Uterus (tissue), 4 donors: Measurements from ENCODE around the gene CUBN. TPM values are rescaled to one million over a fixed set of nuclear protein-coding genes. Genes with fewer than 3 reads are reported as not detected.

Experiments used
- DNase-seq, 2 donors: peaks; one replicate each; pipeline ENCODE4 v3.0.0-alpha.2; 2019 to 2020
- H3K27ac ChIP-seq, 2 donors: fragments of 200-600 bp; sonication (generic); 1 replicate in 1 of 2; 2 replicates in 1 of 2; pipeline ENCODE4 v1.5.1; 2016 to 2018
- H3K27me3 ChIP-seq, 2 donors: fragments of 200-600 bp; sonication (generic); one replicate each; pipeline ENCODE4 v1.5.1; 2018 to 2019; ENCODE audit warnings: control low read depth in 1 of 2
- H3K36me3 ChIP-seq, 2 donors: fragments of 200-600 bp; sonication (generic); one replicate each; pipeline ENCODE4 v1.5.1; 2019; ENCODE audit warnings: control low read depth in 1 of 2
- H3K4me1 ChIP-seq, 2 donors: fragments of 200-600 bp; sonication (generic); one replicate each; pipeline ENCODE4 v1.5.1; 2018 to 2019; ENCODE audit warnings: control low read depth in 1 of 2
- H3K4me3 ChIP-seq, 2 donors: fragments of 200-600 bp; sonication (generic); 1 replicate in 1 of 2; 2 replicates in 1 of 2; pipeline ENCODE4 v1.5.1; 2018 to 2019; ENCODE audit warnings: mild to moderate bottlenecking in 1 of 2
- H3K9me3 ChIP-seq, 2 donors: fragments of 200-600 bp; sonication (generic); one replicate each; pipeline ENCODE4 v1.5.1; 2019; ENCODE audit warnings: control low read depth in 1 of 2
- POLR2A ChIP-seq, 2 donors: fragments of 450-650 bp; IDR thresholded peaks; one replicate each; pipeline ENCODE4 v1.6.1; 2016; ENCODE audit warnings: antibody characterized with exemption in 2 of 2, mild to moderate bottlenecking in 1 of 2, moderate library complexity in 1 of 2
- intact Hi-C: fragments of 100-400 bp; cut with DNase I; formaldehyde crosslinking; loops from one replicate; pipeline ENCODE4 v1.15.1; 2023; ENCODE audit warnings: low total_unique reads
- total RNA-seq, 4 donors: library from RNA; depleted of rRNA in 3 of 4; stranded (reverse); fragments of >200 nt in 3 of 4; gene quantifications; one replicate each; pipeline versions ENCODE4 v1.1.0 to v1.2.4, GENCODE V29; 2014 to 2023
- TF ChIP-seq, protein P1 (sequence below), 4 experiments: fragments of 200-600 bp in 2 of 4; fragments of 450-650 bp in 2 of 4; sonication (generic) in 2 of 4; IDR thresholded peaks; one replicate each; pipeline ENCODE4 v1.5.1; 2016 to 2019; ENCODE audit warnings: antibody characterized with exemption in 4 of 4, mild to moderate bottlenecking in 2 of 4, moderate library complexity in 1 of 4
- donor health status: DM: yes; HTN: yes; CAD: no.

CUBN gene
- total RNA-seq, 4 donors from 2014 or later = 3.5 to 9.5 (median 5.1) TPM

DNA sequence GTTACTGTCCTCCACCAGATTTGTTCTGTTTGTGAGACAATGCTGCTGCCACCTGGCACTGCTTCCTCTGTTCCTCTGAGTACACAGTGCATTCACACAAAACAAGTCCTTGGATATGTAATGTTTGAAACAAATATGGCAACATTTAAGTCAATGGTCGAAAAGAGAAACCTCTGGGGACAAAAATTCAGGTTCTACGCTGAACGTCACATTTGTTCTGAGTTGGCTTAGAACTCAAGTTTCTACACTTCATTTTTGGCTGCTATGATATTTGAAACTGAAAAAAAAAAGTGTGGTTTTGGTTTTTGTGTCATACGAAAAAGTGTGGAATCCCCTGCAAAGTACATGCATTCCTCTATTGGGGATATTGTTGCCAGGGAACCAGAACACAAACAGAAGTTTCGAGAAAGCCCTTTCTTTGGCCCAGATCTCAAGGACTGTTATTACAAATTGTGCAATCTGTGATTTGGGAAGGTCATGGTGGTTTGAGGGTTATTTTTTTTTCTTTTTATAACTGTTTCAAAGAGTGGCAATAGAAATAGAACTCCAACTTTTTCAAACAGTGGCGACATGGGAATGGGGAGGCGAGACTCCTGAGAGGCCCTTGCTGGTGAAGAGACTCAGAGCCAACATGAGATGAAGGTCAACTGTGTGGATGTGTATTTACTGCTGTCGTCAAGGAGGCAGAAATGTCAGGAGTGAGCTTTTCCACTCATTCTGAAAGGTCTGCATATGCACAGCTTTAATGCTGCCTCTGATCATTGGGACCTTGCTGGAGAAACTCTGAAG, 127.5 kb downstream of the CUBN start:
- no peaks in the 10 kb centered on the region for H3K4me1 ChIP-seq
- intact Hi-C loops = no loop called here
- H3K27ac ChIP-seq = peak overlapping the region; percentile 75 to 77

DNA sequence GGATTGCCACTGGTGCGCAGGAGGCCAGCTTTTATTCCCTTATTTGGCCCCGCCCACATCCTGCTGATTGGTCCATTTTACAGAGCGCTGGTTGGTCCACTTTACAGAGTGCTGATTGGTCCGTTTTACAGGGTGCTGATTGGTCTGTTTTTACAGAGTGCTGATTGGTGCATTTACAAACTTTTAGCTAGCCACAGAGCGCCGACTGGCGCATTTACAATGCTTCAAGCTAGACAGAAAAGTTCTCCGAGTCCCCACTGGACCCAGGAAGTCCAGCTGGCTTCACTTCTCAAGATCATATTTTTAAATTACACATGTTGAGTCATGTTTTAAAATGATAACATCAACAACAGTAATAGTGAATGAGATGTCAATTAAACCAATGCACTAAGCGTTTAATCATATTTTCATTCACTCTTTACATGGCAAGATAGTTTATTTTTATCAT, 128.3 kb downstream of the CUBN start:
- H3K4me3 ChIP-seq = no peak overlapping the region
- H3K4me1 ChIP-seq = no peaks in the 10 kb centered on the region
- peak in 1 of 2 donors; percentile 52 for DNase-seq

More for the DNA sequence above, 127.5 kb downstream of the CUBN start:
- Histone ChIP-seq H3K9me3 (no peaks in the 10 kb centered on the region), H3K36me3 (no peaks in the 10 kb centered on the region), H3K4me3 (no peak overlapping the region), H3K27me3 (no peaks in the 10 kb centered on the region)
- peak; percentile 56 to 68 for DNase-seq
- TF ChIP-seq POLR2A (IDR thresholded peaks at IDR 0.05) = no peak
- TF ChIP-seq, protein P1, sequence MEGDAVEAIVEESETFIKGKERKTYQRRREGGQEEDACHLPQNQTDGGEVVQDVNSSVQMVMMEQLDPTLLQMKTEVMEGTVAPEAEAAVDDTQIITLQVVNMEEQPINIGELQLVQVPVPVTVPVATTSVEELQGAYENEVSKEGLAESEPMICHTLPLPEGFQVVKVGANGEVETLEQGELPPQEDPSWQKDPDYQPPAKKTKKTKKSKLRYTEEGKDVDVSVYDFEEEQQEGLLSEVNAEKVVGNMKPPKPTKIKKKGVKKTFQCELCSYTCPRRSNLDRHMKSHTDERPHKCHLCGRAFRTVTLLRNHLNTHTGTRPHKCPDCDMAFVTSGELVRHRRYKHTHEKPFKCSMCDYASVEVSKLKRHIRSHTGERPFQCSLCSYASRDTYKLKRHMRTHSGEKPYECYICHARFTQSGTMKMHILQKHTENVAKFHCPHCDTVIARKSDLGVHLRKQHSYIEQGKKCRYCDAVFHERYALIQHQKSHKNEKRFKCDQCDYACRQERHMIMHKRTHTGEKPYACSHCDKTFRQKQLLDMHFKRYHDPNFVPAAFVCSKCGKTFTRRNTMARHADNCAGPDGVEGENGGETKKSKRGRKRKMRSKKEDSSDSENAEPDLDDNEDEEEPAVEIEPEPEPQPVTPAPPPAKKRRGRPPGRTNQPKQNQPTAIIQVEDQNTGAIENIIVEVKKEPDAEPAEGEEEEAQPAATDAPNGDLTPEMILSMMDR (IDR thresholded peaks at IDR 0.05) = no peak

DNA sequence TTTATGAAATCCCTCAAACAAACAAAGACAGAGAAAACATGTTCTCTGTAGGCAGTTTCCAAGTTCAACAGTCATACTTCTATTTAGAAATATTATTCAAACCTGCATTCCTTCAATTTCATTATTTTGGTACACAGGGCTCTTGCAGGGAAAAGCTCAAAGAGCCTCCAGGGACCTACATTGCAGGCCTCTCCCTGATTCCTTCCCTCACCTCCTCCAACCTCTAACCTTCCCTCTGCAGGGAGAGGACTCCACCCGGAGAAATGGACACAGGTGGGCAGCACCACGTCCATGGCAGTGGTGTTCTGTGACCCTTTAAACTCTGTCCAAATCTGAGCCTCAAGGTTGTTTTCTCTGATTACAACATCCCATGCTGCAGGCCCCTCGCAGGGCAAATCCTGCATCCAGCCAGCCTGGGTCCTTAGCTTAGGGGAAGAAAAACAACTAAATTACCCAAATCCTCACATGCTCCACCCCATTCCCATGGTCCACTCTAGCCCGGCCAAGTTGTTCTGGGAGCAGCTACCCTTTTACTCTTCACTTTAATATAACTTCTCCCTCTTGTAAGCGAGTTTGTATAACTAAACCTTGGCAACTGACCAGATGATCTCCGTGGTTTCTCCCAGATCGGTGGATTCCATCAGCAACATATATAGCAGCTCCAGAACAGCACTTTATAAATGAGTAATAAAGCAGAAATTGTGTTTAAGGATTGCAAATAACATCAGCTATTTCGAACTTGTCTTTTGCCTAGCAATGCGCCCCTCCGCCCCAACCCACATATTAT, 129.8 kb downstream of the CUBN start:
- Histone ChIP-seq H3K36me3 (no peaks in the 10 kb centered on the region), H3K9me3 (no peaks in the 10 kb centered on the region), H3K27ac (peak overlapping the region; percentile 60 to 75), H3K4me1 (no peaks in the 10 kb centered on the region), H3K4me3 (no peak overlapping the region), H3K27me3 (no peaks in the 10 kb centered on the region)
- intact Hi-C loops = no loop called here
- DNase-seq = peak in 1 of 2 donors; percentile 35
- TF ChIP-seq POLR2A (IDR thresholded peaks at IDR 0.05) = no peak
- TF ChIP-seq, protein P1 (IDR thresholded peaks at IDR 0.05) = no peak

More for the DNA sequence above, 128.3 kb downstream of the CUBN start:
- peak overlapping the region; percentile 75 to 77 for H3K27ac ChIP-seq
- intact Hi-C loops = no loop called here
- no peaks in the 10 kb centered on the region for H3K27me3 ChIP-seq
- no peaks in the 10 kb centered on the region for H3K36me3 ChIP-seq
- TF ChIP-seq POLR2A (IDR thresholded peaks at IDR 0.05) = no peak
- TF ChIP-seq, protein P1 (IDR thresholded peaks at IDR 0.05) = no peak
- H3K9me3 ChIP-seq = no peaks in the 10 kb centered on the region

DNA sequence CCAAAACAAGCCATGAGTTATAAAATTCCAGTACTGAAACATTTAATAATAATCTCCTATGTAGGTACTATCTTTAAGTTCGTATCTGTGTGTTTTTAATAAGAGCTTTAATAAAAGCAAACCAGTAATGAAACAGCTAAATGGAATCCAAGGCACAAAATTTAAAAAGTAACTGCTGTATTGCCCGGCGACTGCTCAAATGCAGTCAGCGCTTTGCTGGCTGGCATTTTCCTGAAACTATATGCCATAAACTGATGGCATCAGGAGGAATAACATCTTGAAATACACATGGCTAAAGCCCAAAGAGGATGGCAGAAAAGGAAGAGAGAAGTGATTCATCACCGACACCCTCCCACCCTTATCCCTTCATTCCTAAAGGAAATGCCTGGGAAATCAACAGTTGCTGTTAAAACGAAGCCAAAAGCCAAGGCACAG, 133.1 kb downstream of the CUBN start:
- H3K4me3 ChIP-seq = no peak overlapping the region
- no peak for DNase-seq
- H3K27ac ChIP-seq = peak overlapping the region; percentile 36 to 72
- no peaks in the 10 kb centered on the region for H3K4me1 ChIP-seq
- no peaks in the 10 kb centered on the region for H3K27me3 ChIP-seq
- intact Hi-C loops = no loop called here
- TF ChIP-seq, protein P1 (IDR thresholded peaks at IDR 0.05) = no peak
- TF ChIP-seq POLR2A (IDR thresholded peaks at IDR 0.05) = no peak
- no peaks in the 10 kb centered on the region for H3K9me3 ChIP-seq
- H3K36me3 ChIP-seq = no peaks in the 10 kb centered on the region
